Measurements from ENCODE around the gene MYO7B.

MYO7B gene

DNA sequence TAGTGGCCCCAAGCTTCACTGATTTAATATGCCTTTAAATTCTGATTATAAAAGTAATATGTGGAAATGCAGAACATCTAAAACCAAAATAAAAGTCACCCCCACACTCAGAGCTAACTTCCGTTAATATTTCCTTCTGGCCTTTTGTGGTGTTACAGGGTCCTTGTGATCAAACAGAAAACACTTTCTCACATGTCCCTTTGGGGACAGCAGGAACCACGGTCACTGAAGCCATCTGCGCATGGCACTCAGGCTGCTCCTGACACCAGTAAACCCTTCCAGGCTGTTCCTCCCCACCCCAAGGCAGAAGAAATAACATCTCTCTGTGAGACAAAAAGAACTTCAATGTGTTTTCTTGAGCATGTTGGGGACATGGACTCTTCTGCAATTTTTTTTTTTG, 85.4 kb downstream of the MYO7B start:
- FAIRE-seq (peak; percentile 63), DNase-seq (ENCODE audit: extremely low spot score, insufficient read length, low read depth) (no peak)

DNA sequence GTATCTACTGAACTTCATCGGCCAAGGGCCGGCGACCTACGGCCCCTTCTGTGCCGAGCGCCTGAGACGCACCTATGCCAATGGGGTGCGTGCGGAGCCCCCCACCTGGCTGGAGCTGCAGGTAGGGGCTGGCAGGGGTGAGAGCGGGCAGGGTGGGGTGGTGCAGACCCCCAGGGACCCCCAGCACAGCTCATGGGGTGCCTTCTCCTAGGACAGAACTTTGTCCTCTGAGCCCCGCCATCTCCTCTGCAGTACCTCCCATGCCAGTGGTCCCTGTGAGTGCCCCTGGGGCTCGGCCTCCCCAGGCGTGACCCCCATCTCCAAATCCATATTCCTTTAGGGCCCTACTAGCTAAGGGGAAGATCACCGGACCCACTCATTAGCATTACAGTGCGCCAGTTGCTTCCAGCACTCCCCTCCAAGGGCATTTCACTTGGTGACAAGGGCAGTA, 86.5 kb downstream of the MYO7B start:
- DNase-seq (ENCODE audit: extremely low spot score, insufficient read length, low read depth) (no peak), FAIRE-seq (no peak)

DNA sequence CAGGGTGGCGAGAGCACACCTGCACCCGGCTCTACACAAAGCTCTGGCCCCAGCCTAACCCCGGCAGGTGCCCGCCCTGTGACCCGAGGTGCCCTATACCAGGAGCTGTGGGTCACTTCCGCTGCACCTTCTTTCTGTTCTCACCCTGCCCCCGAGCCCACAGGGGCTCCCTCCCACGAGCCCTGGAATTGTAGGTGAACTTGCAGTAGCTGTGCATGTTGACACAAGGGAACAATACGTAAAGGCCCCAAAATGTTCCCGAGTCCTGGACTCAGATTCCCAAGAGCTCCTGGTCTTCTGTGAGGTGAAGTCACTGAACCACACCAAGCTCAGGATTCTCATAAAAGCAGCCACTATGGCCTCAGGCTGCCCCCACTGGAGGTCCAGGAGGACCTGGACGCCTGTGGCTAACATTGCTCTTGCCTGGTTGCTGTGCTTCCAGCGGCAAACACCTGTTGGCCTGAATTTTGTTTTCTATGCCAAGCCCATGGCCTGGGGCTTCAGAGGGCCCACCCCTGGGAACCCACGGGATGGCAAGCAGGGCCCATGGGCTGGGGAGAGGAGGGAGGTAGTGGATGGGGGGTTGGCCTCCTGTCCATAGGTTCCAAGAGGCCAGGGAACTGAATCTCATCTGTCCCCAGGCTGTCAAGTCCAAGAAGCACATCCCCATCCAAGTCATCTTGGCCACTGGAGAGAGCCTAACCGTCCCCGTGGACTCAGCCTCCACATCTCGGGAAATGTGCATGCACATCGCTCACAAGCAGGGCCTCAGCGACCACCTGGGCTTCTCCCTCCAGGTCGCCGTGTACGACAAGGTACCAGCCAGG, 87.3 kb downstream of the MYO7B start:
- DNase-seq (ENCODE audit: extremely low spot score, insufficient read length, low read depth) (no peak), FAIRE-seq (no peak)

DNA sequence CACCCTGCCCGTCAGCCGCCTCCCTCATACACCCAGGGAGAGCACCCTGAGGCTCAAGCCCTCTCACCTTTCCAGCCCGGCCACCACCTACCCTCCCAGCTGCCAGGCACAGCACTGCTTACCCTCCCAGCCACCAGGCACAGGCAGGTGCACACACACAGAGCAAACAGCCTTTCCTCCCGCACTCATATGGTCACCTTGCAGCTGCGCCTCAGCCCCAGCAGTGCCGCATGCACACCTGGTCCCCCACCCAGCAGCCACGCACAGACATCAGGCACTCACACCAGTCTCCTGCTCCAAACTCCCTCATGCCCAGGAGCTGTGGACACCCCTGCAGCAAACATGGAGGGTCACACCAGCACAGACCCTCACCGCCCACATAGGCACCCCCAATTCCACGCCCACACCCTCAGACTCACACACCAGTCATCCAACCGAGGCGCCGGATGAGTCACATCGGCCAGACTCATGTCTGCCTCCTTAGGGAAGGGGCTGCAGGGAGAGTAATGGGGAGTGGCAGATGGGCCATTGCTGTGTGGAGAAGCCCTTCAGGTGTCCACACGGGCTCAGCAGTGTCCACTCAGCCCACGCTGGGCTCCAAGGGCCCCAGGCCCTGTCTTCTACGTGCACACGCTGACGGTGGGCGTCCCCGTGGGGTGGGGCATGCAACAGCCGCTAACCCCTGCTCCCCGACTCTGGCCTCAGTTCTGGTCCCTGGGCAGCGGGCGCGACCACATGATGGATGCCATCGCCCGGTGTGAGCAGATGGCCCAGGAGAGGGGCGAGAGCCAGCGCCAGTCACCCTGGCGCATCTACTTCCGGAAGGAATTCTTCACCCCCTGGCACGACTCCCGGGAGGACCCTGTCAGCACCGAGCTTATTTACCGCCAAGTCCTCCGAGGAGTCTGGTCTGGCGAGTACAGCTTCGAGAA, 88.2 kb downstream of the MYO7B start:
- no peak for DNase-seq (ENCODE audit: extremely low spot score, insufficient read length, low read depth)
- FAIRE-seq, result no peak

DNA sequence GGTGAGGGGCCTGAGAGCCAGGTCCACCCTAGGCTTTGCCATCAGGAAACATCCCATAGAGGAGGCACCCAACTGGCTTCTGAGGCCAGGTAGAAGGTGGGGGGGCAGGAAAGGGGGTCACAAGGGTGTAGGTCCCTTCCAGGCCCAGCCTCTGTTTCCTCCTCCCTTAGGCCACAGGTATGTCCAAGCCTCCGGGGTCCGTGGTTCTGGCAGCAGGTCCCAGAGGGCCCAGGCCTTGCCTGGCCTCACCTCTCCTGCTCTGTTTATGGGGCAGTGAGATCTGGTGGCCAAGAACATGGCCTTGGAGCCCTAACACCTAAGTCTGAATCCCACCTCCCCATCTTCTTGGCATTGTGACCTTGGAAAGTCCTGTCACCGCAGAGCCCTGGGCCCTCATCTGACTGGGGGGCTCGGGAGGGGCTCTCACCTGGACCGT, 88.9 kb downstream of the MYO7B start:
- DNase-seq (ENCODE audit: extremely low spot score, insufficient read length, low read depth) (no peak), FAIRE-seq (no peak)

DNA sequence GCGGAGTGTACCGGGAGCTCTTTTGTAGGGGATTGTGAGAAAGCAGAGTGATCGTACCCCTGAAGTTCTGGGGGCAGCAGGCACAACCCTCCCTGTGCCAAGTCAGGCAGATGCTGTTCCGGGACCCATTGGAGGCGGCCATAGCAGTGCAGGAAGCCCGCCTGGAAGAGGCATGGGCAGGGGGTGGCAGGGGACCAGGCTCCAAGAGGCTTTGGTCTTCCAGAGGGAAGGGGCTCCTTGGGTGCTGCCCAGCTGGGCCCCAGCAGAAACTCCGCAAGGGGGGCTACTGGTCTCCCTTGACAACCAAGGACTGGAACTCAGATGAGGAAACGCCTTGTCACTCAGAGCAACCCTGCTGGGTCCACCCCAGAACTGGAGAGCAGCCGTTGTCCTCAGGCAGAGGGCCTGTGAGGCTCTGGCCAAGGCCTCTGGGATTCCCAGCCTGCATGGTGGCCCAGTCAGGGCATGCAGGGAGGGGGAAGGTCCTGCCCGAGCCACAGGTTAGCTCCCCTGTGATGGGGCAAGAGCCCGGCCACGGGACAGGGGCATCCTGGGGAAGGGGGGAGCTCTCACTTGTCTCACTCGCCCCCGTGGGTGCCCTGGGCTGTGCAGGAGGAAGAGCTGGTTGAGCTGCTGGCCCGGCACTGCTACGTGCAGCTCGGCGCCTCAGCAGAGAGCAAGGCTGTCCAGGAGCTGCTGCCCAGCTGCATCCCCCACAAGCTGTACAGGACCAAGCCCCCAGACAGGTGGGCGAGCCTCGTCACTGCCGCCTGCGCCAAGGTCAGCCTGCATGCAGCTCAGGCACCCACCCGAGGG, 89.5 kb downstream of the MYO7B start:
- FAIRE-seq, result no peak
- DNase-seq (ENCODE audit: extremely low spot score, insufficient read length, low read depth), result no peak

DNA sequence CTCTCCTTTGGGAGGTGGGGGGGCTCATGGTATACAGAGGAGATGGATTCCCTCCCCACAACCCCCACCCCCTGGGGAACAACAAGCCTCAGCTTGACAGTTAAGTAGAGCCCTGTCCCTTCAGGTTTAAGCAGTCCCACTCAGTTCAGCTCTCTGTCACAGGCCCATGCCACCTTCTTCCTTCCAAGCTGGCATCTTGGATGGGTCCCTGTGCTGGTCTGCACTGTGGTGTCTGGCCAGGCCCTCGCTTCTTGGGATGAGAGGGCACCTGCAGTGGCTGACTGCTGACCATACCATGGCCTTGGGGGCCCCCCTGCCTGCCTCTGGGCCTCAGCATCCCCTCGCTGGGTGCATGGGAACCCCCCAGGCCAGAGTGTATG, 90.1 kb downstream of the MYO7B start:
- DNase-seq (ENCODE audit: extremely low spot score, insufficient read length, low read depth) (no peak), FAIRE-seq (no peak)

DNA sequence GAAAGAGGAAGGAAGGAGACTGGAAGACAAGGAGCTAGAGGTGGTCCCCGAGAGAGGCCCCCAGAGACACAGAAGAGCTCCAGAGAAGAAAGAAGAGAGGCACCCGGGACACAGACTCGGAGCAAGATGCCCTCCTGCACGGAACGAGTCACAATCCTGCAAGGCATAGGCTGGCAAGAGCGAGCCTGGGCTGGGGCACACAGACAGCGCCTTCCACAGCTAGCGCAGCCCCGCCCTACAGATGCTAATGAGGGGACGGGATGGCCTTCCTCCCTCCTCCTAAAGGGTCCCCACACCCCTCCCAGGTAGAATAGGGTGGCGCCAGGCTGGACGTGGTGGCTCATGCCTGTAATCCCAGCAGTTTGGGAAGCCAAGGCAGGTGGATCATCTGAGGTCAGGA, 90.7 kb downstream of the MYO7B start:
- DNase-seq (ENCODE audit: extremely low spot score, insufficient read length, low read depth) (no peak), FAIRE-seq (no peak)

DNA sequence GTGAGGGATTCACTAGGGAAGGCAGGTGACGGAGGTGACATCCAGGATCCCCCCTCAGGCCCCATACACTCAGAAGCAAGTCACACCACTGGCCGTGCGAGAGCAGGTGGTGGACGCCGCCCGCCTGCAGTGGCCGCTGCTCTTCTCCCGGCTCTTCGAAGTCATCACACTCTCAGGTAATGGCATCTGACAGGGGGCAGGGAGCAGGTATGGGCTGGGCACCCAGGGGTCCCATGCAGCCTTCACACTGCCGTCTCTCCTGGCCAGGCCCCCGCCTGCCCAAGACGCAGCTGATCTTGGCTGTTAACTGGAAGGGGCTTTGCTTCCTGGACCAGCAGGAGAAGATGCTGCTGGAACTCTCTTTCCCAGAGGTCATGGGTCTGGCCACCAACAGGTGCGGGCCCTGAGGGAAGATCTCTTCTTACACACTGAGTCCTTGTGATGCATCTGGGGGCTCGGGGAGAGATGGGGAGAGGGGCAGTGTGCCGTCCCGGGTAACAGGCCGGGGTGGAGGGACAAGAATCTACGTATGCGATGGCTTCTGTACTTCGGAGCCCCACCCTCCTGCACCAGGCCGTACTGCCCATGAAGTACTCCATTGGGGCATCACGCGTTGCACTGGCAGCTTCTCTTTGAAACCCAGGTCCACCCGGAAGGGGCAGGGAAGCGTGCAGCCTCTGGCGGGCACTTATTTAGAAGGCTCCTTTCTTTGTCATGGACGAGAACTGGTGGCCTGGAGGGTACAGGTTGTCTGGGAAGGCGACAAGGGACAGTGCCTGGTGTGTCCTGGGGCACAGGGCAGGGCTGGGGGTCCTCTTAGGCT, 91.6 kb downstream of the MYO7B start:
- FAIRE-seq (no peak), DNase-seq (ENCODE audit: extremely low spot score, insufficient read length, low read depth) (no peak)

DNA sequence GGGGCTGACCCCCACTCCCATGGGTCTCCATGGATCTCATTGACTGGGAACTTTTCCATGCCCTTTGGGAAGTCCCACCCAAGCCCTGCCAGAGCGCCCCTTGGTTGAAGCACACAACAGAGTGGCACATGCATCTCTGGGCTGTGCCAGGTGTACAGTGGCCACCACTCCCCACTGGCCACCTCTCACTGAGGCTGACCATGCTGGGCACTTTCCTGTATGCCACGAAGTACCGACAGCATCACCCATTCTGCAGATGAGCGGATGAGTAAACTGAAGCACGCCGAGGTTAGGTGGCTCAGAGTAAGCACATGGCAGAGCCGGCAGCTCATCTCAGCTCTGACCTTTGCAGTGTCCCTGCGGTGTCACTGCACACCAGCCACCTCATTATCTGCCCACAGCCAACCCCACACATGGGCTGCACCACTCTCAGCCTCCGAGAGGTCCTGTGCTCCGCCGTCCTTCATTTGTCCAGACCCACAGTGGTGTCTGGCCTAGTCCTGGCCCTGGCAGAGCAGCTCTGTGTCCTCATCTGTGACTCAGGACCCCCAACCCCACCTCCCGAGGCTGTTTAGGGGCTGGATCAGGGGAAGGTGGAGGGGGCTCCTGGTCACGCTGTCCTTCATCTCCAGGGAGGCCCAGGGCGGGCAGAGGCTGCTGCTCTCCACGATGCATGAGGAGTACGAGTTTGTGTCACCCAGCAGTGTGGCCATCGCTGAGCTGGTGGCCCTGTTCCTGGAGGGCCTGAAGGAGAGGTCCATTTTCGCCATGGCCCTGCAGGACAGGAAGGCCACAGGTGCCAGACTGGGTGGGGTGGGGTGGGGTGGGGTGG, 92.5 kb downstream of the MYO7B start:
- DNase-seq (ENCODE audit: extremely low spot score, insufficient read length, low read depth) (no peak), FAIRE-seq (no peak)

DNA sequence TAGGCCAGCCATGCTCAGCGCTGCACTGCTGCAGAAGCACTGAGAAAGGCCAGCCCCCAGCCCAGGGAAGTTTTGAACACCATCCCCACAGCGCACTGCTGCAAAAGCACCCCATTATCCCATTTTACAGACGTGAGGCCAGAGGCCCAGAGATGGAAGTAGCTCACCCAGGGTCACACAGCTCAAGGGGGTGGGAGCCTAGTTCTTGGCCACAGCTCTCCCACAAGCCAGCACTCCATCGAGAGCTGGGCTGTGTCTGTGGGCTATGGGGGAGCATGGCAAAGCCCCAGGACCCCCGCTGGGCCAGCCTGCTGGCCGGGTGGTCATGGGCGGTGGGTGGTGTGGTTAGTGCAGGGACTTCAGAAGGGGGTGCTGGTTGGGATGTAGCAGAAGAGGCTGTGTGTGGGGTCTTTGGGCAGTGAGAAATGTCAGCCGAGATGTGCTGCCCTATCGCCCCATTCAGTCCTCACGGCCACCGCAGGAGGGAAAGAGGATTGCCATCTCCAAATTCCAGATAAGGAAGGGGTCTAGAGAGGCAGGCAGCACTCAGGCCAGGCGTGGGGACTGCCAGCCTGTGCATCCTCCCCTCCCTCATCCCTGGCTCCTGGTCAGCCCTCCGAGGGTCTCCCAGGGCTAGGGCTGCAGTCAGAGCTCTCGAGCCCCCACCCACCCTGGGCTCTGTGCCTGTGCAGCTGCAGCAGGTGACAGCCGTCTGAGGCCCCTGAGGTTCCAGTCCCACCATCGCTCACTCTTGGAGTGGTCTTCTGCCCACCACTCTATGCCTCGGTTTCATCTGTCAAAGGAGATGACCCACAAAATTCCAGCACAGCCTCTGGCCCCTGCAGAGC, 93.5 kb downstream of the MYO7B start:
- no peak for FAIRE-seq
- DNase-seq (ENCODE audit: extremely low spot score, insufficient read length, low read depth), result no peak

DNA sequence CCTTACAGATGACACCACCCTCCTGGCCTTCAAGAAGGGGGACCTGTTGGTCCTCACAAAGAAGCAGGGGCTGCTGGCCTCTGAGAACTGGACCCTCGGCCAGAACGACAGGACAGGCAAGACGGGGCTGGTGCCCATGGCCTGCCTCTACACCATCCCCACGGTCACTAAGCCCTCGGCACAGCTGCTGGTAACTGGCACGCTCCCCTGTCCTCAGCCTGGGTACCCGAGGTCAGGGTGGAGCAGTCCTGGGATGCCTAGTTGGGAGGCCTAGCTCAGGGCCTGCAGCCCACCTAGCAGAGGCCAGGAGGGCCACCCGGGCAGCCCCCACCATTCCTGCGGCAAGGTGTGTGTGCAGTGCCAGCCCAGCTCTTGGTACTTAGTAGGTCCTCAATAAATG, 94.2 kb downstream of the MYO7B start:
- DNase-seq (ENCODE audit: extremely low spot score, insufficient read length, low read depth), result no peak
- no peak for FAIRE-seq

DNA sequence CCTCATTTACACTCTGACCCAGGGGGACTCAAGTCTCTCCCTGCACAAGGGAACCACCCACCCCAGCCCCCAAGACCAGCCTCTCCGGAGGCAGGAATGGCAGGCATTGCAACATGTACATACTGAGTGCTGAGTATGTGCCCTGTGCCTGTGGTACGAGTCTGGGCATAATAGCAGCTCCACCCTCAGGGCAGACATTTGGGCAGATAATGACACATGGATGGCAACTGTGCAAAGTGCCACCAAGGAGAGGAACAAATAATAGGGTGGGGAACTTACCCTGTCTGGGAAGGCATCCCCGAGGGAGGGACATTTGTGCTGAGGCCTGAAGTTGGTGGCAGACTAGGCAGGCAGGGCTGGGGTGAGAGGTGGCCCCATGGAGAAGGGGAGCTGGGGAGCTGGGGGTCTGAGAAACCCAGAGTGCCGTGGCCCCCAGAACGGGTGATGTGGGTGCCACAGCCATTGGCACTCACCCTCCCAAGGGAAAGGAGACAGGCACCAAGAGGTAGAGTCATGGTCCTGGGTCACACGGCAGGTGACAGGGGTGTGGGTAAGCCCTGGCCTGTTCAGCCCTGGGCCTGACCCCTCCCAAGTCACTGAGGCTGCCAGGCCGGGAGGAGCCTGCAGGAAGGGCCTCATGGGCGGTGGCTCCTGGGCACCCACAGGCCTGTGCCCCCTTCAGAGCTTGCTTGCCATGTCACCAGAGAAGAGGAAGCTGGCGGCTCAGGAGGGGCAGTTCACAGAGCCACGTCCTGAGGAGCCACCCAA, 94.8 kb downstream of the MYO7B start:
- no peak for FAIRE-seq
- no peak for DNase-seq (ENCODE audit: extremely low spot score, insufficient read length, low read depth)

DNA sequence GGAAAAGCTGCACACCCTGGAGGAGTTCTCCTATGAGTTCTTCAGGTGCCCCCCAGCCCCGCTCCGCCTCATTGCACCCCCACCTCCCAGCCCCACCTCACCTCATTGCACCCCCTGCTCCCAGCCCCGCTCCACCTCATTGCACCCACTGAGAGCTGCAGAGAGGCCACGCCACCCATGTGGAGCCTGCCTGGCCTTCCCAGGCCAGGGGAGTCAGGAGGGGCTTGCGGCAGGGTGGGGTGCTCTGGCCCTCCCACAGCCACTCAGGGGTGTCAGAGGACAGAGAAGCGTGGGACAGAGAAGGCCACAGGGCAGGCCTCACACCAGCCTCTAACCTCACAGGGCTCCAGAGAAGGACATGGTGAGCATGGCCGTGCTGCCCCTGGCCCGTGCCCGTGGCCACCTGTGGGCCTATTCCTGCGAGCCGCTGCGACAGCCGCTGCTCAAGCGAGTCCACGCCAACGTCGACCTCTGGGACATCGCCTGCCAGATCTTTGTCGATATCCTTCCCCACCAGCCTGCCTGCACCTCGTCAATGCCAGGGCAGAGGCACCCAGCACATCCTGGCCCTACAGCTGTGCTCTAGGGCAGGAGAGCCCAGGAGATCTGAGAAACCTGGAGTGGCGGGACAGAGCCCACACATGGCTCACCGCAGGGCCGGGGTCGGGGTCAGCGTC, 95.5 kb downstream of the MYO7B start:
- no peak for FAIRE-seq

DNA sequence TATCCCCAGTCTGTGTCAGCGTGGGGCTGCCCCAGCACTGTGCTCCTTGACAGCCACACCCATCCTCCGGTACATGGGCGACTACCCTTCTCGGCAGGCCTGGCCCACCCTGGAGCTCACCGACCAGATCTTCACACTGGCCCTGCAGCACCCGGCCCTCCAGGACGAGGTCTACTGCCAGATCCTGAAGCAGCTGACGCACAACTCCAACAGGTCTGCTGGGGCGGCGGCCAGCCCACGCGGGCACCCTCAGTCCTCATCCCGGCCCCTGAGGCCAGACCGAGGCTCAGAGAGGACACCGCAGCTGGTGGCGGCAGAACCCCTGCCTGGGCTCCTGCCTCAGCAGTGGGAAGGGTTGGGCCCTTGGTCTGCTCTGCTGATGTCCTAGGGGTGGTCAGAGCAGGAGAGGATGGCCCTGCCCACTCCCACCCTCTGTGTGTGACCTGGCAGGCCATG, 96.1 kb downstream of the MYO7B start:
- DNase-seq (ENCODE audit: extremely low spot score, insufficient read length, low read depth) (no peak), FAIRE-seq (no peak)

More for the DNA sequence above, 95.5 kb downstream of the MYO7B start:
- DNase-seq (ENCODE audit: extremely low spot score, insufficient read length, low read depth), result no peak

DNA sequence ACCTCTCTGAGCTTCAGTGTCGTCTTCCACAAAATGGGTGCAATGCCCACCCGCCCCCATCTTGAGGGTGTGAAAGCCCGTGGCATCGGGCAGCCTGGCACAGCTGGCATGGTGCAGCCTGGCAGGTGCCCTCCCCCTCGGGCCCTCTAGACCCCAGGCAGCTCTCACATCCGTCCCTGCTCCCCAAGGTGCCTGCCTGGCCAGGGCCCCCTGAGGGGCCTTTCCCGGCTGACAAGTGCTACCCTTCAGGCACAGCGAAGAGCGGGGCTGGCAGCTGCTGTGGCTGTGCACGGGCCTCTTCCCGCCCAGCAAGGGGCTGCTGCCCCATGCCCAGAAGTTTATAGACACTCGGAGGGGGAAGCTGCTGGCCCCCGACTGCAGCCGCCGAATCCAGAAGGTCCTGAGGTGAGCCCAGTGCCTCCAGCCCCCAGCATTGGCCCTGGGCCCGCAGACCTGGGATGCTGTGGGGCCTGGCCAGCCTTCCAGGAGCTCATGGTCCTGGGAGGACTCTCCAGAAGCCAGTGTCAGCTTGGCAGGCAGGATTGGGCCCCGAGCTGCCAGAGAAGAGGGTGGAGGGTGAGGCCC, 96.6 kb downstream of the MYO7B start:
- FAIRE-seq (no peak), DNase-seq (ENCODE audit: extremely low spot score, insufficient read length, low read depth) (no peak)

All from GM18507 (cell line).